ENCODE data around the gene LAMA2.

The LAMA2 gene

GRCh38 chr6:129320892-129321291, 438.0 kb downstream of the LAMA2 start:
- DNase-seq (ENCODE audit: low spot score), result no peak

DNA sequence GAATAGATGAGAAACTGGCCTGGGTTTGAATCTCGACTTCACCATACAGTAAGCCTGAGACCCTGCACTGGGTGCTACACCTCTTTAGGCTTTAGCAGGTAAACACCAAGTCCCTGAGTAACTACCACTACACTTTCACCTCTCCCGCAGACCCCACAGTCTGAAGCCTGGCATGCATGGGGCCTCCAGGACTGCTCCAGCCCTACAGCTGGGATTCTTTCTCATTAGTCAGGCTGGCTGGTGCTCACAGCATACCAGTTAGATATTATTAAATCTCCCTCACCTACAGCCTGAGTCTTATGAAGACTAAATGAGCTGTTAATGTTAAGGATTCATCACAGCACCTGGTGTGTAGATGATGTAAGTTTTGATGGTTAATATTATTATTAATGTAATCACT, 438.4 kb downstream of the LAMA2 start:
- no peak for DNase-seq (ENCODE audit: low spot score)

DNA sequence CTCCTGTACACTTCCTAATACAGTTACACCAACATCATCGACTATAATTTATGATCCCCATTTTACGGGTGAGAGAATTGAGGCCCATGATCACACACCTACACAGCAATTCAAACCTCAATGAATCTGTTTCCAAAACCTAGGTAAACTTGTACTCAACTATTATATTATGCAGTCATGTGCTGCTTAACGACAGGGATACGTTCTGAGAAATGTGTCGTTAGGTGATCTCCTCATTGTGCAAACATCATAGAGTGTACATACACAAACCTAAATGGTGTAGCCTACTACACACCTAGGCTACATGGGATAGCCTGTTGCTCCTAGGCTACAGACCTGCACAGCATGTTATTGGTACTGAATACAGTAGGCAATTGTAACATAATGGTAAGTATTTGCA, 441.4 kb downstream of the LAMA2 start:
- no peak for DNase-seq (ENCODE audit: low spot score)

DNA sequence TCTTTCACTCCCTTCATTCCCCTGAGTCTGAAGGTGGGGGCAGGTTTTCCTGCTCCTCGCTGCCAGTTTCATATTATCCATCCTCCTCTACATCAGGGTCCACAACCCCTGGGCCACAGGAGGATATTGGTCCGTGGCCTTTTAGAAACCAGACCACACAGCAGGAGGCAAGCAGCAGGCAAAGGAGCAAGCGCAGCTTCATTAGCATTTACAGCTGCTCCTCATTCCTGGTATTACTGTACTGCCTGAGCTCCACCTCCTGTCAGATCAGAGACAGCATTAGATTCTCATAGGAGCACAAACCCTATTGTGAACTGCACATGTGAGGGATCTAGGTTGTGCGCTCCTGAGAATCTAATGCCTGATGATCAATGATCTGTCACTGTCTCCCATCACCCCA, 446.7 kb downstream of the LAMA2 start:
- no peak for DNase-seq (ENCODE audit: low spot score)

GRCh38 chr6:129331450-129332138, 448.7 kb downstream of the LAMA2 start:
- no peak for DNase-seq (ENCODE audit: low spot score)

DNA sequence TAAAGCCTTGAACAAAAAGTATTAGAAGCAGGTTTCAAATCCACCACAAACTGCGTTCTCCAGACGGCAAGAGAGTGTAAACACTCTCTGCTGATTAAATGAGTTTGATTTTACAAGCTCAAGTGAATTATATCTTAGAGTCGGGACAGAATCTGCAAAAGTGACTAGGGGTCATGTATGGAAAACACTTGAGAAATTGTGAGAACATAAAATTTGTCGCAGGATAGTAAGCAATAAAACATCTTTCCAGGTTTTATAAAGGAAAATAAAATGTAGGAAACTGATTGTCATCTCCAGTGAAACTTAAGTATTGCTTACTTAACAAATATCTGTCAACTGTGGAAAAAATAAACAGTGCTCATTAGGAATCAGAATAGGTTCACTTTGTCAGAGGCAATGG, 452.9 kb downstream of the LAMA2 start:
- DNase-seq (ENCODE audit: low spot score), result no peak

GRCh38 chr6:129338683-129339082, 455.7 kb downstream of the LAMA2 start:
- DNase-seq (ENCODE audit: low spot score), result no peak

GRCh38 chr6:129340983-129341382, 458.0 kb downstream of the LAMA2 start:
- no peak for DNase-seq (ENCODE audit: low spot score)

DNA sequence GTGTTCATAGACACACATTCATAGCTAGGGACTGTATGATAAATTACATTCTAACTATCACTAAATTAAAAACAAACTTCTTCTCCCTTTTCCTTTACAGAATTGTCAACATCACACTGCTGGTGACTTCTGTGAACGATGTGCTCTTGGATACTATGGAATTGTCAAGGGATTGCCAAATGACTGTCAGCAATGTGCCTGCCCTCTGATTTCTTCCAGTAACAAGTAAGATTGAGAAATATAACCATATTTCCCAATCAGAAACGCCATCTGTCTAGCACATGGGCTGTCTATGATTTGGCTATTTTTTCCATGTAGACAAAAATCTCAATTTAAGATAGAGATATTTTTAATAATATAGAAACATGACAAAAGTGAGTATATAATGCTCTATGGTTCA, 459.3 kb downstream of the LAMA2 start:
- DNase-seq (ENCODE audit: low spot score), result no peak

- no peak for DNase-seq (ENCODE audit: low spot score)
Measured at GRCh38 chr6:129342796-129343195, 459.9 kb downstream of the LAMA2 start.

- no peak for DNase-seq (ENCODE audit: low spot score)
Measured at GRCh38 chr6:129344379-129344778, 461.4 kb downstream of the LAMA2 start.

DNA sequence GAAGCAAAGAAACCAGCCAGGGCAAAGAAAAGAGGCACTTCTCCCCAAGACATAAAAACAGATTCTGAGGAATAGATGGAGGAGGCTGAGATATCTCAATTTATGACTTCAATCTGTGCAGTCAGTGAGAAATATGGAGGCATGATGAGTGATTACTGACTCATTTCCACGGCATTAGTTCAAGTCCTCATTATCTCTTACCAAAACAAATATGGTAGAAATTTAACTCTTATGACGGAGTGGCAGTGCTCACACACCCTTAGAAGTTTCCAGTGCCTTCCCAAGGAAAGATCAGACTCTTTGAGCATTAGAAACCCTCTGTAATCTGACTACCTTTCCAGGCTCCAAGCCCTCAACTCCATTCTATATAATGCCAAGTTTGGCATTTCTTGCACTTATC, 463.0 kb downstream of the LAMA2 start:
- DNase-seq (ENCODE audit: low spot score), result no peak

- DNase-seq (ENCODE audit: low spot score), result no peak
Measured at GRCh38 chr6:129346964-129347363, 464.0 kb downstream of the LAMA2 start.

DNA sequence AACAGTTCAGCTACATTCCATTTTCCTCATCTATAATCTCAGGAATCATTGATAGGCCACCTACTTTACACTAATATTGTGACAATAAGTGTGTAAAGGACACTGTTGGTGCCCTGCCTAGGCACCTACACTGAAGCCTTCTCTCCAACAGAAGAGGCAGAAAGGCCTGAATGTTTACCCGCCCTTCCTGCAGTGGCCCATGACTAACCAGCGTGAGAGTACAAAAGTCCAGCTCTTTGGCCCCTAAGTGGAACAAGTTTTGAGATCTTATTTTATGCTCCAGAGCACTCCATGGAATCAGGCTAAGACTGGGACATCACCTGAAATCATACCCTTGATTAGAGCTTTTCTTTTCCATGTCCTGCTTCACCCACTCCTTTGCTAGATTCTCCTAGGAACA, 467.3 kb downstream of the LAMA2 start:
- DNase-seq (ENCODE audit: low spot score), result no peak

DNA sequence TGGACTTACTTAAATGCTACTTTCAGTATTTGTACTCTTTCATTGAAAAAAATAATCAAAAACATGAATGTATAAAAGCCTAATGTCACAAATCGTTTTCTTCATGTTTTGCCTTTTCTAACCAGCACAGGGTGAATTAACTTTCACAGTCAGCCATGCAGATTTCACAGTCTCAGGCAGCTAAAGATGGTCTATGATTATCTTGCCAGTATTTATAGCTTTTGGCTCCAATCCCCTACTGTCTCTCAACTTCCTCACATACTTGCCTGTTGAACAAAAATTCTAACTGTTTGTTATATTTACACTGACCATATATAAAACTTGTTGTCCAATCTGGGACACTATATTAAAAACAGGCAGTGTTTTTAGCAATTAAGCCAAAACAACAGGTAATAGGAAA, 468.9 kb downstream of the LAMA2 start:
- DNase-seq (ENCODE audit: low spot score), result no peak

GRCh38 chr6:129353067-129353466, 470.1 kb downstream of the LAMA2 start:
- DNase-seq (ENCODE audit: low spot score), result no peak

GRCh38 chr6:129356129-129356528, 473.2 kb downstream of the LAMA2 start:
- no peak for DNase-seq (ENCODE audit: low spot score)

- DNase-seq (ENCODE audit: low spot score), result no peak
Measured at GRCh38 chr6:129359811-129360681, 477.1 kb downstream of the LAMA2 start.

DNA sequence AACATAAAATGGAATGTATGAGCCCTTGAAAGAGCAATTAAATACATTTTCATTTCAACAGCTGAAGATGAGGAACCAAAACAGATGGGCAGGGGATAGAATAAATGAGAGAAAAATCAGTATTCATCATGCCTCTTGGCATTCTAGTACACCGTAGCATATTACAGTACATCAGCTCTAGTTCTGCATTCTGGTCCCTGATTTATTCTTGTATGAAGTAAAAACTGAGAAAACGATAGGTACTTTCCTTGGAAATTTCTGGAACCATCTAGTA, 477.7 kb downstream of the LAMA2 start:
- no peak for DNase-seq (ENCODE audit: low spot score)

GRCh38 chr6:129364037-129364436, 481.1 kb downstream of the LAMA2 start:
- no peak for DNase-seq (ENCODE audit: low spot score)

DNA sequence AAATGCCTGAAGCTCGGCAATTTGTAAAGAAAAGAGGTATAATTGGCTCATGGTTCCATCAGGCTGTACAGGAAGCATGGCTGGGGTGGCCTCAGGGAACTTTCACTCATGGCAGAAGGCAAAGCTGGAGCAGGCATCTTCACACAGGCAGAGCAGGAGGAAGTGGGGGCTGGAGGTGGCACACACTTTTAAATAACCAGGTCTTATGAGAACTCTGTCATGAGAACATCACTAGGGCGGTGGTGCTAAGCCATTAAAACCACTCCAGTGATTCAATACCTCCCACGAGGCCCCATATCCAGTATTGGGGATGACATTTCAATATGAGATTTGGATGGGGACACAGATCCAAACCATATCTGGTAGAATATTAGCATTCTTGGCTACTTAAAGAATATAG, 481.8 kb downstream of the LAMA2 start:
- DNase-seq (ENCODE audit: low spot score), result no peak

GRCh38 chr6:129368076-129368475, 485.1 kb downstream of the LAMA2 start:
- no peak for DNase-seq (ENCODE audit: low spot score)

DNA sequence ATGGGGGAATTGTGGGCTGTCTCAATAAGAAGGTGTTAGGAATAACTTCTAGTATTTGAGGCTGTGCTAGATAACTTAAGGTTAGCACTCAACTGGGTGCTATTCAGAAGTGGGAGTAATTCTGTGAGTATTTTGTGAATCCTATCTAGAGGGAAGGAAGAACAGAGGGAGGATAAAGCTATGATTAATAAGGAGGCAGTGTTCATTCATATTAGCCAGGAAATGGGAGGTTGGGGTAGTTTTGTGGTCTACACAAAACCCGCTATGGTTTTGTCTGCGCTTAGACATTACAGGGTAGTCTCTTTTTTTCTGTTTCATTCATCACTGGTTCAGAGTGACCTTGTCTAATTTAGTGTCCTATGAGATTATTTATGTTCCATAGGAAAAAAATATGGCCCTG, 486.0 kb downstream of the LAMA2 start:
- DNase-seq (ENCODE audit: low spot score), result peak; percentile 17

DNA sequence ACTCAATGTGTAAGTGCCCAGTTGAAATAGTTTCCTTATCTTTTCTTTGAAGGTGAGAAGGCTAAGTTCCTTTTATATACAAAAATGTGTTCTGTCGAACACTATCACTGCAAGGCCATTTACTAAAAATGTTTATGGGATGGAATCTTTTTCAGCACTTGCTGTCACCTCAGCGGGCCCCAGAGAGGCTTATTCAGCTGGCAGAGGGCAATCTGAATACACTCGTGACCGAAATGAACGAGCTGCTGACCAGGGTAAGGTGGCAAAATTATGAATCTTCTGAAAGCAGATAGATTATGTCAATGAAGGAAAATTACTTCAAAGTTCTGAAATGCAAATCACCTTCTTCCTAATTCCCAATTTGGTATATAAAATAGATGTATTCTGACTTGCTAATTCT, 486.8 kb downstream of the LAMA2 start:
- no peak for DNase-seq (ENCODE audit: low spot score)
